HL-60 (cell line): ENCODE measurements around the gene ZFP36L1.

Experiments
- DNase-seq, 2 experiments: peaks; one replicate each; pipeline ENCODE4 v3.0.0-alpha.2; 2010 to 2020; ENCODE audit warnings: low read depth in 1 of 2, low spot score in 1 of 2
- H3K27ac ChIP-seq: fragments of 250-450 bp; sonication (Bioruptor Pico); replicated peaks from 2 replicates; pipeline ENCODE4 v1.5.1; 2020; ENCODE audit warnings: mild to moderate bottlenecking, moderate library complexity
- H3K27me3 ChIP-seq: fragments of 250-450 bp; sonication (Bioruptor Pico); 2 replicates; pipeline ENCODE4 v1.5.1; 2021; ENCODE audit warnings: mild to moderate bottlenecking, moderate library complexity; ENCODE audit not compliant: insufficient read depth, poor library complexity, severe bottlenecking
- H3K4me3 ChIP-seq: replicated peaks from 2 replicates; pipeline ENCODE4 v1.5.1; 2011; ENCODE audit warnings: mild to moderate bottlenecking, control low read depth, low read length; ENCODE audit not compliant: insufficient read depth
- GABPA ChIP-seq: IDR thresholded peaks from 2 replicates; pipeline ENCODE4 v1.6.1; 2012; ENCODE audit warnings: low read depth
- POLR2AphosphoS5 ChIP-seq: IDR thresholded peaks from 2 replicates; pipeline ENCODE4 v1.6.1; 2012; ENCODE audit warnings: low read depth
- SPI1 ChIP-seq: IDR thresholded peaks from 2 replicates; pipeline ENCODE4 v1.6.1; 2012; ENCODE audit warnings: low read depth, mild to moderate bottlenecking, borderline replicate concordance
- TF ChIP-seq, protein P1 (sequence below): IDR thresholded peaks from one replicate; pipeline ENCODE4 v1.5.1; 2011; ENCODE audit warnings: low read length, control low read depth, inconsistent platforms; ENCODE audit not compliant: insufficient read depth
- TF ChIP-seq, protein P2 (sequence below): IDR thresholded peaks from 2 replicates; pipeline ENCODE4 v1.6.1; 2012; ENCODE audit warnings: low read depth; ENCODE audit not compliant: insufficient replicate concordance

Gene ZFP36L1

GRCh38 chr14:68785534-68786490 is 7.1 kb downstream of the ZFP36L1 start:
- TF ChIP-seq GABPA: no peak
- TF ChIP-seq, protein P1, sequence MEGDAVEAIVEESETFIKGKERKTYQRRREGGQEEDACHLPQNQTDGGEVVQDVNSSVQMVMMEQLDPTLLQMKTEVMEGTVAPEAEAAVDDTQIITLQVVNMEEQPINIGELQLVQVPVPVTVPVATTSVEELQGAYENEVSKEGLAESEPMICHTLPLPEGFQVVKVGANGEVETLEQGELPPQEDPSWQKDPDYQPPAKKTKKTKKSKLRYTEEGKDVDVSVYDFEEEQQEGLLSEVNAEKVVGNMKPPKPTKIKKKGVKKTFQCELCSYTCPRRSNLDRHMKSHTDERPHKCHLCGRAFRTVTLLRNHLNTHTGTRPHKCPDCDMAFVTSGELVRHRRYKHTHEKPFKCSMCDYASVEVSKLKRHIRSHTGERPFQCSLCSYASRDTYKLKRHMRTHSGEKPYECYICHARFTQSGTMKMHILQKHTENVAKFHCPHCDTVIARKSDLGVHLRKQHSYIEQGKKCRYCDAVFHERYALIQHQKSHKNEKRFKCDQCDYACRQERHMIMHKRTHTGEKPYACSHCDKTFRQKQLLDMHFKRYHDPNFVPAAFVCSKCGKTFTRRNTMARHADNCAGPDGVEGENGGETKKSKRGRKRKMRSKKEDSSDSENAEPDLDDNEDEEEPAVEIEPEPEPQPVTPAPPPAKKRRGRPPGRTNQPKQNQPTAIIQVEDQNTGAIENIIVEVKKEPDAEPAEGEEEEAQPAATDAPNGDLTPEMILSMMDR: no peak
- no peak for TF ChIP-seq POLR2AphosphoS5
- TF ChIP-seq SPI1: no peak
- TF ChIP-seq, protein P2, sequence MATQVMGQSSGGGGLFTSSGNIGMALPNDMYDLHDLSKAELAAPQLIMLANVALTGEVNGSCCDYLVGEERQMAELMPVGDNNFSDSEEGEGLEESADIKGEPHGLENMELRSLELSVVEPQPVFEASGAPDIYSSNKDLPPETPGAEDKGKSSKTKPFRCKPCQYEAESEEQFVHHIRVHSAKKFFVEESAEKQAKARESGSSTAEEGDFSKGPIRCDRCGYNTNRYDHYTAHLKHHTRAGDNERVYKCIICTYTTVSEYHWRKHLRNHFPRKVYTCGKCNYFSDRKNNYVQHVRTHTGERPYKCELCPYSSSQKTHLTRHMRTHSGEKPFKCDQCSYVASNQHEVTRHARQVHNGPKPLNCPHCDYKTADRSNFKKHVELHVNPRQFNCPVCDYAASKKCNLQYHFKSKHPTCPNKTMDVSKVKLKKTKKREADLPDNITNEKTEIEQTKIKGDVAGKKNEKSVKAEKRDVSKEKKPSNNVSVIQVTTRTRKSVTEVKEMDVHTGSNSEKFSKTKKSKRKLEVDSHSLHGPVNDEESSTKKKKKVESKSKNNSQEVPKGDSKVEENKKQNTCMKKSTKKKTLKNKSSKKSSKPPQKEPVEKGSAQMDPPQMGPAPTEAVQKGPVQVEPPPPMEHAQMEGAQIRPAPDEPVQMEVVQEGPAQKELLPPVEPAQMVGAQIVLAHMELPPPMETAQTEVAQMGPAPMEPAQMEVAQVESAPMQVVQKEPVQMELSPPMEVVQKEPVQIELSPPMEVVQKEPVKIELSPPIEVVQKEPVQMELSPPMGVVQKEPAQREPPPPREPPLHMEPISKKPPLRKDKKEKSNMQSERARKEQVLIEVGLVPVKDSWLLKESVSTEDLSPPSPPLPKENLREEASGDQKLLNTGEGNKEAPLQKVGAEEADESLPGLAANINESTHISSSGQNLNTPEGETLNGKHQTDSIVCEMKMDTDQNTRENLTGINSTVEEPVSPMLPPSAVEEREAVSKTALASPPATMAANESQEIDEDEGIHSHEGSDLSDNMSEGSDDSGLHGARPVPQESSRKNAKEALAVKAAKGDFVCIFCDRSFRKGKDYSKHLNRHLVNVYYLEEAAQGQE: no peak
- DNase-seq: no peak
- H3K27ac ChIP-seq: no peak overlapping the region

DNA sequence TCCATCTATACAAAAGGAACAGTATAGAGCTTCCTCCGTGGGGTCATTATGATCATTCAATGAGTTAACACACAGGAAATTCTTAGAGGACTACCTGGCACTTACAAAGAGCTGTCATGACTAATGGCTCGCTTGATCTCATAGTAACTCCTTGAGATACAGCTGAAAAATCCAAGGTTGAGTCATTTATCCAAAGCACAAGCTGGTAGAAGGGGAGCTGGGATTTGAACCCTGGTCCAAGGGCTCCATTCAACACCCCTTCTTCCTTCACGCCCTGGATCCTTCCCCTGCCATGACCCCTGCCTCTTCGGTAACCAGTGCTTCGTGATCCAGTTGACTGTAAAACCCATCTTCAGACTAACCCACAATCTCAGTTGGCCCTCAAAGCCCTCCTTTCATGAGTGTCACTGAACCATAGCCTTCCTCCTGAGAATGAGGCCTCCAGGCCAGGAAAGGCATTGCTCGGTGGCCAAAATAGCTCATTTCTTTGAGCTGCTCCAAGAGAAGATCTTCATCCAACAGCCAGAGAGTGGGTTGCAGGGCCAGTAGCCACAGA is 7.8 kb downstream of the ZFP36L1 start:
- no peak for DNase-seq
- no peak overlapping the region for H3K4me3 ChIP-seq
- H3K27me3 ChIP-seq: no peaks in the 10 kb centered on the region
- H3K27ac ChIP-seq: no peak overlapping the region
- TF ChIP-seq POLR2AphosphoS5 (no peak), SPI1 (no peak), GABPA (no peak)
- TF ChIP-seq, protein P1: no peak
- TF ChIP-seq, protein P2: no peak

More at GRCh38 chr14:68785534-68786490, 7.1 kb downstream of the ZFP36L1 start:
- Histone ChIP-seq H3K27me3 (no peaks in the 10 kb centered on the region), H3K4me3 (no peak overlapping the region)

DNA sequence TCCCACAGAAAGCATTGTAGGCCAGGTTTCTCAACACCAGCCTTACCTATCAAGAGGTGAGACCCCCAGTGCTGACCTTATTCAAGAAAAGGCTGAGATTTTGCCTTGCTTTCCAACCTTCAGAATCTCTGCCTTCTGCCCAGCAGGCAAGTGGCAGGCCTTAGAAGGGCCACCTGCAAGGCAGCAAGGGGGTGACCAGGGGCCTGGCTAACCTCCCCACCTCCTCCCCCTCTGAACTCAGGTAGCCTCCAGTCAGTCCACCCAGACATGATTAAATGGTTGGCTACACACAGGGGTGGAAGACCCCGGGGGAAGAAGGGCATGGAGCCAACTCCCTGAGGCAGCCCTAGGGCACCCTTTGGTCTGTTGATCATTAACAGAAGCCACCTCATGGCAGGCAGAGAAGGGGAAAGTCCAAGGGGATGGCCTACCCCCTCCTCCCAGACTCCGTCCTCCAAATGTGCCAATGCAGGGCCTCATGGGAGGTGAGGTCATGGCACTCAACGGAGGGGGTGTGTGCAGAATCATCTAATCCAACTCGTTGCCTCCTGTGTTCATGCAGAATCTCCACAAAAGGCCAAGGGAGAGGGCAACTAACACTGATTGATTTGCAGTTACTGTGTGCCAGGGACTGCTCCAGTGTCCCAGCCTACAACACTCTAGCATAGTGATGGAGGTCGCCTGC is 8.5 kb downstream of the ZFP36L1 start:
- Histone ChIP-seq H3K4me3 (no peak overlapping the region), H3K27ac (no peak overlapping the region), H3K27me3 (no peaks in the 10 kb centered on the region)
- no peak for DNase-seq
- TF ChIP-seq, protein P1: no peak
- TF ChIP-seq GABPA (no peak), SPI1 (no peak), POLR2AphosphoS5 (no peak)
- TF ChIP-seq, protein P2: no peak
